ENCODE results near the gene USH1C.
A peak's percentile ranks its signal among the peaks of the same experiment; 100 is the strongest.

Gene USH1C

DNA sequence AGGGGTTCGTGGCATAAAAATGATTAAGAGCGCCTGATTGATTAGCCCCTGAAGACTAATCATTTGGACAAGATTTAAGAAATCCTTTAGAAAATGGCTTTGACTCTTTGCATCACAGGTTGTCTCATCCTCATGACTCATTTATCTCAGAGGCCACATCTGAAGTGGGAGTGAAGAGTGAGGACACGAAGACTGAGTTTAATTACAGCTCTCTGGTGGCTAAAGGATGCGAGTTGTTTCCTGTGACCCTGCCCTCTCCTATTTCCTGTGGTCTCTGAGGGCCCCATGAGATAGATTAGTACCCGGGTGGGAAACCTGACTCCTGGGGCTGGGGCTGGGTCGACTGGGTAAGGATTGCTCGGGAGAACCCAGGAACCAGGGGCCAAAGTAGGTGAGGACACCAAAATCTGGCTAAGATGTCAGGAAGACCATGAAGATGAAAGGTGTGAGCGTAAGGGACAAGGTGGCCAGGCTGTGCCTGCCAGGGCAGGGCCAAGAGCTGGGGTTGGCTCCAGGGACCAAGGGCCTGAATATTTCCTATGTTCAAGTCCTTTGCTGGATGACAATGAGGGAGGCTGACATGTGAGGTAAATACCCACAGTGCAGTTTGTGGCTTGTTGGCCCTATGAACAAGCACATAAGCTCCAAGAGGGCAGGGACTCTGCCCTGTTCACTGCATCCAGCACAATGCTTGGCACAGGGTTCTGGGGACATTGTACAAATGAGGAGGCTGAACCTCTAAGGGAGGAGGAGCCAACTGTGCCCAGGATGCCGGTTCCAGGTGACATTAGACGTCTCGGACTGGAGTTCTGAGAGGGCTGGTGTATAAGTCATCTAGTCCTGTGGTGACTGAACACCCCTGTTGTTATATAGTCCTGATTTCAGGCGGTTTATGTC lies 6.5 kb upstream of the USH1C start:
- DNase-seq = peak in 1 of 10 donors; percentile 15
- intact Hi-C loops (cut with DNase I) = no loop called here

- peak in 1 of 10 donors; percentile 27 for DNase-seq
- intact Hi-C loops (cut with DNase I) = no loop called here
These were observed 4.2 kb upstream of the USH1C start for GRCh38 chr11:17548444-17548843.

GRCh38 chr11:17547932-17548331 lies 3.7 kb upstream of the USH1C start:
- DNase-seq = peak in 2 of 10 donors; percentile 7 to 45
- intact Hi-C loops (cut with DNase I) = no loop called here

DNA sequence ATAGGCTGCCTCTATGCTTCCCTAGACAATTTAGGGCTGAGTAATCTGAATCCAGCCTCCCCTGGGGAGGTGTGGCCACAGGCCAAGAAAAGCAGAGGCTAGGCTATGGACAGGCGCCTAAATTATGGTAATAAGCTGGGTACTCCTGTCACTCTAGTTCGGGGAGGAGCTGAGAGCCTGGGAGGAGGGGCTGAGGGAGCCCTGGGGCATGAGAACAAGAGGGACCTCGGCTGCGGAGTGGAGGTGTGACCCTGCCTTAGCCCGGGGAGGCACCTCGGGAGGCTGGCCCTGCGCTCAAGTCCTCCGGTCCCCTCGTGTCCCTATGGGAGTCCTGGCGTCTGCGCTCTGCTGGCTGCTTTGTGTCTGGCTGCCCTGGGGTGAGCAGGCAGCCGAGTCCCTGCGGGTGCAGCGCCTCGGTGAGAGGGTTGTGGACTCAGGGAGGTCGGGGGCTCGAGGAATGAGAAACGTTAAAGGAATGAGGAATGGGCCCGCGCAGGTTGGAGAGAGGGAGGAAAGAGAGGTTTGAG lies 2.9 kb upstream of the USH1C start, which contains the start of gene OTOG:
Gene OTOG (plus strand): TSS at position 209 of the 527 bp plus-strand sequence. CDS start 114 bp downstream, at position 323.
- peak in 2 of 10 donors; percentile 77 for DNase-seq
- intact Hi-C loops (cut with DNase I) = no loop called here

GRCh38 chr11:17546240-17546639 lies 2.0 kb upstream of the USH1C start:
- intact Hi-C loops (cut with DNase I) = no loop called here
- DNase-seq = no peak

- peak in 2 of 10 donors; percentile 13 to 75 for DNase-seq
- intact Hi-C loops (cut with DNase I) = no loop called here
These were observed 539 bp downstream of the USH1C start for GRCh38 chr11:17543574-17544180.

GRCh38 chr11:17543041-17543440 lies 1.2 kb downstream of the USH1C start:
- intact Hi-C loops (cut with DNase I) = no loop called here
- peak in 3 of 10 donors; percentile 5 to 43 (median 27) for DNase-seq

GRCh38 chr11:17542249-17542648 lies 2.0 kb downstream of the USH1C start:
- intact Hi-C loops (cut with DNase I) = no loop called here
- DNase-seq = peak in 1 of 10 donors; percentile 7

GRCh38 chr11:17541330-17541885 lies 2.8 kb downstream of the USH1C start:
- intact Hi-C loops (cut with DNase I) = no loop called here
- peak in 1 of 10 donors; percentile 14 for DNase-seq

GRCh38 chr11:17540807-17541206 lies 3.4 kb downstream of the USH1C start:
- DNase-seq = peak in 2 of 10 donors; percentile 34 to 70
- intact Hi-C loops (cut with DNase I) = no loop called here

DNA sequence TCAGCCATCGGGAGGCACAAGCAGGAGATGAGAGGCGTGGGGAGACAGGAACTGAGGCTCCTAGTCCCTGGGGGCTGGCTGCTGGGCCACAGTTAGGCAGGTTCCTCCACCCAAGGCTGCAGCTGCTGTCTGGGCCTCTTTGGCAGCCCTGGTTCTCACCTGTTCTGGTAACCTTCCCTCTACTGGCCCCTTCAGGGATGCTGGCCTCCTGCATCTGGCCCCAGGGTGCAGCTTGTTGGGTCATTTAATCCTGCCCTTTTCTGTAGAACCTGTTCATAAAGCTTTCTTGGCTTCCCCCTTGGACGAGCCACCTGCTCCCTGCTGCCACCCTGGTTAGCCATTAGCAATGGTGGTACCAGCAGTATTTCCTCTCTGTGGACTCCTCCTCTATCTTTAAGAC lies 5.5 kb downstream of the USH1C start:
- DNase-seq = peak in 1 of 10 donors; percentile 31
- intact Hi-C loops (cut with DNase I) = no loop called here

DNA sequence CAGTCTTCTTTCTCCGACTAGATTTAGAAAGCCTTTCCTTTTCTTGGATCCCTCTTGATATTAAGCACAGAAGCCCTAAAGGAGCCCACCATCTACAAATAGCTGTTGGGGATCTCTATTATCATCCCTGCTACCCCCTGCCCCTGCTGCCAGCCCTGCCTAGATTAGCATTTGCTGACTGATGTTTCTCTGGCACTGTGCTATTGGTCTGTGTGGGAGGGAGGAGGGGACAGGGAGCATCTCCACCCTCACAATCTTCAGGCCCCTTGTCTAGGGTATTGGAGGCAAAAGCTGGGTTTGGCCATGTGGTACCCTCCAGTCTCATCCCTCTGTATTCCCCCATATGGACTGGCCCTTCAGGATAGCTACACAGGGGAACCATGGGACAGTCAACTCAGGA lies 6.2 kb downstream of the USH1C start:
- intact Hi-C loops (cut with DNase I) = no loop called here
- DNase-seq = peak in 1 of 10 donors; percentile 21

GRCh38 chr11:17537261-17537660 lies 7.0 kb downstream of the USH1C start:
- intact Hi-C loops (cut with DNase I) = no loop called here
- DNase-seq = peak in 1 of 10 donors; percentile 26

GRCh38 chr11:17535488-17535887 lies 8.7 kb downstream of the USH1C start:
- intact Hi-C loops (cut with DNase I) = no loop called here
- peak in 1 of 10 donors; percentile 12 for DNase-seq

DNA sequence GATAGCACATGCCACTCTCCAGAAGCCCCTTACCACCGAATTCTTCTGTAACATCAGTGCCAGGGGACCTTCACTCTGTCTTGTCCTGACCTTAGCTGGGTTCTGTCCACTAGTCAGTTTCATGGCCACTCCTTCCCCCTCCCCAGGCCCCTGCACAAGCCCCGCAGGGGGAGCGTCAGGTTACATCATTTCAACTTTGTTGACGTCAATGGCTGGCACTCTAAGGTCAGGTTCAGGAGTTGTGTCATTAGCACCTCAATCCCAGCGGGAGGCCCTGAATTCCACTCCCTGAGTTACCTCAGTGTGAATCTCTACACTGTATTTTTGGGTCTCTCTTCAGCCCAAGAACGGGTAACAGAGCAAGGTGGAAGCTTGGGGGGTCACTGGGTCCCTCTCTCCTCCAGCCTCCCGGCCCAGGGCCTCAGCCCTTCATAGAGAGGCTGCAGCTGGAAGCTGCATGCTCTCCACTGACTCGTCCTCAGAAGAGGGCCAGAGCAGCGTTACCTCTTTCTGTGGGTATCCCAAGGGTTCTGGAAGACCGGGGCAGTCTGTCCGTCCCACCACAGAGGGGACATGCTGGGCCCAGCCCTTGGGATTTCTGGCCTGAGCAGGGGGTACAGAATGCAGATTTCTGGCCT lies 10.3 kb downstream of the USH1C start:
- peak in 1 of 10 donors; percentile 50 for DNase-seq
- intact Hi-C loops (cut with DNase I) = no loop called here

DNA sequence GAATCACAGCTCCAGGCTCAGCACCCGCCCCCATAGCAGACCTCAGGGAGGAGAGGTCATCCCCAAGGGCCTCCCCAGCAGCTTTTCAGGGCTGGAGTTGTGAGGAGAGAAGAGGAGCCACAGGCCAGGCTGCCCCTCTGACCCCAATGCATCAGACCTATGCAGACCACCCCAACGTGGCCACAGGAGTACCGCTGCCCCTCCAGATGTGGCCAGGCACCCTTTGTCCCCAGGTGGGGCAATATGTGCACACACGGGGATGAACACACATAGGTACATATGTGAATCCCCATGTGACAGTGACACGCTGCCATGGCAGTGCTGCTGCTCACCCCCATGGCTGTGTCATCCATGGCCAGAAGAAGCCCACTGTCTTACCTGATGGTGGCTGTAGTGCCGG lies 10.9 kb downstream of the USH1C start:
- DNase-seq = peak in 1 of 10 donors; percentile 73
- intact Hi-C loops (cut with DNase I) = no loop called here

GRCh38 chr11:17532784-17533183 lies 11.4 kb downstream of the USH1C start:
- intact Hi-C loops (cut with DNase I) = no loop called here
- peak in 1 of 10 donors; percentile 29 for DNase-seq

- peak in 4 of 10 donors; percentile 28 to 87 (median 32) for DNase-seq
- intact Hi-C loops (cut with DNase I) = no loop called here
These were observed 12.5 kb downstream of the USH1C start for GRCh38 chr11:17531636-17532113.

DNA sequence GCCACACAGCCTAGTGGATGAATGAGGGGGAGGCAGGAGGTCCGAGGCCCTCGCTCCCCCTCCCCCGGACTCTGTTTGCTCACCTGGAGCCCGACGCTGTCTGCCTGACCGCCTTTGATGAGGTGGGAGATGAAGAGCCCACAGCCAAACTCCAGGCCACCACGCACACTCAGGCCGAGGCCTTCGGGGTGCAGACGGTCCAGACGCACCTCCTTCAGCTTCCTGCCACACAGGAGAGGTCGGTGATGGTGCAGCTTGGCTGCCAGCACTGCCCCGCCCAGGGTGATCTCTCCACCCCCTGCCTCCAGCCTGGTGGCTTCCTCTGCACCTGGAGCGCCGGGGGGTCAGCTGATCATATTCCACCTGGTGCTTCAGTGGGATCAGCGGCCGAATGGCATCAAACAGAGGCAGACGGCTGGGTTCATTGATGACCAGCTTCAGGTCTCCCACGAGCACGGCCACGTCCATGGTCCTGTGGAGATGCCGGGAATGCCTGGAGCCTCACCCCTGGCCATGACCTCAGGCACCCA lies 13.1 kb downstream of the USH1C start:
- intact Hi-C loops (cut with DNase I) = no loop called here
- DNase-seq = peak in 1 of 10 donors; percentile 64

DNA sequence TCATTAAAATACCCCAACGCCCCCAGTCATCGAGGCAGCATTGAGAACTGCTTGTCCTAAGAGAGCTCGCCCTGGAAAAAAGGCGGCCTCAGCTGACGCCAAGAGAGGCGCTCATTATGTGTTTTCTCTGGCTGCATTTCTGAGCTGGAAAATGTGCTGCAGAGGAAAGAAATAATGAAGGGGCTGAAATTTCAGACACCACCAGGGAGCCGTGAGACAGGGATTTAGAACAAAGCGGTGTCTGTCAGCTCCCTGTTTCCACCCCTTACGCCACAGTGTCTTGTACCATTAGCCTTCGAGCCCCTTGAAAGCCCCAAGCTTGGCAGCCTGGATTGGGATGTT lies 14.4 kb downstream of the USH1C start:
- peak in 3 of 10 donors; percentile 26 to 69 (median 29) for DNase-seq
- intact Hi-C loops (cut with DNase I) = loop anchor here (2.0 kb wide), 1 partner anchor 145 kb away; no protein-coding TSS in a partner anchor
